Right ventricle myocardium superior (tissue), 1 donor: ENCODE data around the gene RIMKLA. TPM values are rescaled to one million over a fixed set of nuclear protein-coding genes. Genes with fewer than 3 reads are reported as not detected.

Experiments used
- ATAC-seq: fragments of 200-7000 bp; cut with Tn5 transposase; one replicate; pipeline ENCODE4 v1.9.1; 2020; ENCODE audit warnings: mild to moderate bottlenecking; ENCODE audit not compliant: poor library complexity
- DNase-seq: peaks from one replicate; pipeline ENCODE4 v3.0.0-alpha.2; 2020
- intact Hi-C: fragments of 100-400 bp; cut with DNase I; formaldehyde crosslinking; loops from one replicate; pipeline ENCODE4 v1.11.2; 2022
- long read RNA-seq: library from polyadenylated mRNA; unstranded; transcript quantifications from one replicate; pipeline ENCODE4 v2.0.0, GENCODE V29; 2021
- total RNA-seq: library from RNA; stranded (reverse); fragmentation: NEBNext Ultra II Directional; extraction: Animal tissue kit (Norgen Biotek cat#: 25700); gene quantifications from one replicate; pipeline ENCODE4 v1.2.1, GENCODE V29; 2021
- donor health status: DM: no; HTN: yes; CAD: no; lungs with severe emphysema.

The RIMKLA gene
- total RNA-seq: 7.6 TPM
- long read RNA-seq, full-length matches to known transcripts: 12 of 21 reads
- long read RNA-seq, partial matches to known transcripts: 7 of 21 reads
- long read RNA-seq, other reads (novel, unspliced or antisense): 2 of 21 reads

- DNase-seq (peak; percentile 68), ATAC-seq (peak; percentile 99)
- intact Hi-C loops: no loop called here
Observed at GRCh38 chr1:42380586-42381279, at the start of gene RIMKLA. Gene RIMKLA, plus strand, starts transcription at chr1:42380792. Its CDS starts 143 bp downstream, at chr1:42380935.

- no peak for ATAC-seq
- intact Hi-C loops: loop anchor here (10.0 kb wide), 1 partner anchor 158 kb away; no protein-coding TSS in a partner anchor
- no peak for DNase-seq
Observed at GRCh38 chr1:42332877-42333276, 47.7 kb upstream of the RIMKLA start.

- DNase-seq: no peak
- ATAC-seq: no peak
- intact Hi-C loops: loop anchor here (10.0 kb wide), 1 partner anchor 159 kb away; no protein-coding TSS in a partner anchor
Observed at GRCh38 chr1:42333662-42334239, 46.8 kb upstream of the RIMKLA start.

- intact Hi-C loops: loop anchor here (10.0 kb wide), 1 partner anchor 160 kb away; no protein-coding TSS in a partner anchor
Observed at GRCh38 chr1:42334240-42335049, 46.1 kb upstream of the RIMKLA start.

GRCh38 chr1:42335050-42335808, 45.4 kb upstream of the RIMKLA start, which contains the start of gene FOXJ3:
Gene FOXJ3, minus strand, starts transcription at chr1:42335235. Its CDS starts 24,142 bp downstream, at chr1:42311093.
- ATAC-seq: peak; percentile 97
- intact Hi-C loops: loop anchor here (10.0 kb wide), 1 partner anchor 160 kb away; no protein-coding TSS in a partner anchor
- peak; percentile 94 for DNase-seq

More at GRCh38 chr1:42334240-42335049, 46.1 kb upstream of the RIMKLA start:
- ATAC-seq: peak; percentile 82
- peak; percentile 63 for DNase-seq

GRCh38 chr1:42335809-42336518, 44.6 kb upstream of the RIMKLA start:
- peak; percentile 1 for ATAC-seq
- intact Hi-C loops: loop anchor here (10.0 kb wide), 1 partner anchor 161 kb away; no protein-coding TSS in a partner anchor
- no peak for DNase-seq

- DNase-seq: no peak
- ATAC-seq: no peak
- intact Hi-C loops: loop anchor here (10.0 kb wide), 1 partner anchor 162 kb away; no protein-coding TSS in a partner anchor
Observed at GRCh38 chr1:42336978-42337377, 43.6 kb upstream of the RIMKLA start.

- DNase-seq: no peak
- intact Hi-C loops: no loop called here
- ATAC-seq: no peak
Observed at GRCh38 chr1:42340093-42340492, 40.5 kb upstream of the RIMKLA start.

GRCh38 chr1:42340901-42341300, 39.7 kb upstream of the RIMKLA start:
- ATAC-seq (no peak), DNase-seq (no peak)
- intact Hi-C loops: no loop called here

- intact Hi-C loops: no loop called here
- DNase-seq: no peak
- no peak for ATAC-seq
Observed at GRCh38 chr1:42343049-42343448, 37.5 kb upstream of the RIMKLA start.

GRCh38 chr1:42348498-42348897, 32.1 kb upstream of the RIMKLA start:
- no peak for DNase-seq
- intact Hi-C loops: no loop called here
- no peak for ATAC-seq

GRCh38 chr1:42350086-42350485, 30.5 kb upstream of the RIMKLA start:
- no peak for ATAC-seq
- intact Hi-C loops: no loop called here

GRCh38 chr1:42358791-42359190, 21.8 kb upstream of the RIMKLA start:
- intact Hi-C loops: no loop called here
- DNase-seq (no peak), ATAC-seq (no peak)

More at GRCh38 chr1:42350086-42350485, 30.5 kb upstream of the RIMKLA start:
- DNase-seq: no peak

GRCh38 chr1:42359466-42359865, 21.1 kb upstream of the RIMKLA start:
- no peak for DNase-seq
- ATAC-seq: no peak
- intact Hi-C loops: no loop called here

GRCh38 chr1:42364089-42364488, 16.5 kb upstream of the RIMKLA start:
- intact Hi-C loops: no loop called here
- ATAC-seq (no peak), DNase-seq (no peak)

- no peak for ATAC-seq
- intact Hi-C loops: no loop called here
- DNase-seq: no peak
Observed at GRCh38 chr1:42364542-42364941, 16.1 kb upstream of the RIMKLA start.

GRCh38 chr1:42365118-42365517, 15.5 kb upstream of the RIMKLA start:
- no peak for ATAC-seq
- no peak for DNase-seq
- intact Hi-C loops: no loop called here
